Stomach smooth muscle (tissue), 2 donors: ENCODE data around the gene MLLT3.

ENCODE experiments used
- H3K27ac ChIP-seq: one replicate; pipeline ENCODE4 v1.7.0; 2013; ENCODE audit warnings: mild to moderate bottlenecking, low read length, inconsistent platforms
- H3K27me3 ChIP-seq, 2 donors: one replicate each; pipeline ENCODE4 v1.7.0; 2013; ENCODE audit warnings: low read length in 2 of 2; ENCODE audit not compliant: insufficient read depth in 2 of 2, control insufficient read depth in 1 of 2
- H3K36me3 ChIP-seq, 2 donors: one replicate each; pipeline ENCODE4 v1.7.0; 2013; ENCODE audit warnings: low read length in 2 of 2; ENCODE audit not compliant: control insufficient read depth in 2 of 2, insufficient read depth in 2 of 2
- H3K4me1 ChIP-seq: one replicate; pipeline ENCODE4 v1.7.0; 2013; ENCODE audit warnings: low read length; ENCODE audit not compliant: control insufficient read depth, insufficient read depth
- H3K4me3 ChIP-seq, 2 donors: one replicate each; pipeline ENCODE4 v1.7.0; 2013; ENCODE audit warnings: low read length in 2 of 2
- H3K9ac ChIP-seq, 2 donors: one replicate each; pipeline ENCODE4 v1.7.0; 2013; ENCODE audit warnings: low read length in 2 of 2, mild to moderate bottlenecking in 1 of 2
- H3K9me3 ChIP-seq, 2 donors: one replicate each; pipeline ENCODE4 v1.7.0; 2013; ENCODE audit warnings: low read length in 2 of 2; ENCODE audit not compliant: control insufficient read depth in 2 of 2
- donor health status: healthy.
- donor health status: Pancreatic carcinoma.

MLLT3 gene

DNA sequence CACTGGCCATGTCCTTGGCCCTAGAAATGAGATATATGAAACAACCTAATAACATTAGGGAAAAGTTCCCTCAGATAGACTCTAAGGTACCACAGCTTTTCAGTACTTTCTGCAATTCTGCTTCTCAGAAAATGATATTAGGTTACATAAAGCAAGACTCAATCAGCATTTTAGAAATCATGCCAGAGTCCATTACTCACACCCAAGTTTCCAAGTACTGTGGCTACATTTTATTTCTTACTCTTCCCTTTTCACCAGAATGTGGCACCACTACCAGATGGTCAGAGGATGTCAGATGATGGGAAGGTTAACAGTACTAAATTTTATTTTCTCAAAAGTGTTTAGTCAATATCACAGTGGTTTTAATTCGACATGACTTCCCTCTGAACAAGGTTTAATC lies 217.2 kb downstream of the MLLT3 start:
- Histone ChIP-seq H3K9ac (no peak overlapping the region), H3K27me3 (no peaks in the 10 kb centered on the region), H3K4me3 (no peak overlapping the region), H3K9me3 (no peaks in the 10 kb centered on the region), H3K36me3 (no peaks in the 10 kb centered on the region), H3K4me1 (no peaks in the 10 kb centered on the region), H3K27ac (no peak overlapping the region)

DNA sequence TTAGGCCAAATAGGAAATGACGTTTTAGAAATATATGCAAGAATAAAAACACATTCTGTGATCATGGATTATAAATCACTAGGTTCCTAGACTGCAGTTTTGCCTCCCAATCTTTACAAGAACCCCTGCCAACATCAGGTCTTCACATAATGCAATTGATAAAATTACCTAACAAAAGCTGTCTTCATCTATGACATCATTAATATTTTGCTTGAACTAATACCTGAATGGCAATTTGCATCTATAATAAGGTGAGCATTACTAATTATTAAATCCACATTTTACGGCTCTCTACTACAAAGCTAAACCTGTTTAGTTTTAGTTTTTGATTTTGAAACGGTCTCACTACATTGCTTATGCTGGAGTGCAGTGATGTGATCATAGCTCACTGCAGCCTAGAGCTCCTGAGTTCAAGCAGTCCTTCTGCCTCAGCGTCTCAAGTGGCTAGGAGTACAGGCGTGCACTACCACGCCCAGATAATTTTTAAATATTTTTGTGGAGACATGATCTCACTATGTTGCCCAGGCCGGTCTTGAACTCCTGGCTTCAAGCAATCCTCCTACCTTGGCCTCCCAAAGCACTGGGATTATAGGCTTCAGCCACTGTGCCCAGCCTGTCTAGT lies 218.0 kb downstream of the MLLT3 start:
- H3K36me3 ChIP-seq, result no peaks in the 10 kb centered on the region
- H3K4me3 ChIP-seq, result no peak overlapping the region
- no peaks in the 10 kb centered on the region for H3K9me3 ChIP-seq
- no peak overlapping the region for H3K9ac ChIP-seq
- no peak overlapping the region for H3K27ac ChIP-seq
- H3K27me3 ChIP-seq, result no peaks in the 10 kb centered on the region
- no peaks in the 10 kb centered on the region for H3K4me1 ChIP-seq

DNA sequence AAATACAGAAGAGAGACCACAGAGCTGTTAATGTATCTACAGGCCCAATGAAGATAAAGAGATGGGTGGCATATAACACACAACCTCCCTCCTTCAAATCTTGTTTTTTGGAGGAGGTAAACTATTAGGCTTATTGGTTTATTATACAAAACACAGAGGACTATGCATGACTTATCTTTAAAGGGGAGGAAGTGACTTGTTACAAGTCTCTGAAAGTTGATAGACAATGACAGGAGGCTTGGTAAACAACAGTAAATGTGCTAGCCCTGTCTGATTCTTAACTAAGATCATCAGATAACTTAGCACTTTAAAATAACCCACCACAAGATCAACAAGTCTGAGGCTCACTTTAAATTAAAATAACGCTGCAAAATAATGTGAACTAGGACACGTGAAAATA lies 219.0 kb downstream of the MLLT3 start:
- Histone ChIP-seq H3K9me3 (no peaks in the 10 kb centered on the region), H3K4me1 (no peaks in the 10 kb centered on the region), H3K36me3 (no peaks in the 10 kb centered on the region), H3K27ac (no peak overlapping the region), H3K4me3 (no peak overlapping the region), H3K9ac (no peak overlapping the region), H3K27me3 (no peaks in the 10 kb centered on the region)

DNA sequence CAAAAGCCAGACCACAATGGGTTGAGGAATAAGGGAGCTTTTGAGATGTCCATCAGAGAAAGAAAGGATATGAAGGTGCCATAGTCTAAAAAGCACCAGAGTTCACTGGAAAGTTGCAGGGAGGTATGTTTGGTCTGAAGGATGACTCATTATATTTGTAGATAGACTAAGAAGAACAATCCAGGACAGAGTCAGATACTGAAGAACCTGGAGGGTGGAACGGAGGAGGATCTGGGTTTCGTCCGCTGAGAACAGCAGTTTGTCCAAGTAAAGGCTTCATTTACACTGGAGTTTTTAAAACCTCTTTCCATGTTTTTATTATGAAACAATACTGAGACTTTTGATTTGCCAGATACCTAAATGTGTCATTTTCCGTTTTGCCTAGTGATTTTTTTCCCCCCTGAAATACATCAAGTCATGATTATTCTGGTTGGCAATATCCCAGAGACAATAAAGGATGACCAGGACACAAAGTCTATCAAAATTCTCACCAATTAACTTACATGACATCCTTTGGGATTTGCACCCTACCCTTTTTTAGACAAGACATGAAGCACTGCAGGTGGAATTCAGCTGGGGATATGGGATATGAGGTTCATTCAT lies 219.9 kb downstream of the MLLT3 start:
- Histone ChIP-seq H3K27ac (no peak overlapping the region), H3K9me3 (no peaks in the 10 kb centered on the region), H3K27me3 (no peaks in the 10 kb centered on the region), H3K9ac (no peak overlapping the region), H3K4me3 (no peak overlapping the region), H3K4me1 (no peaks in the 10 kb centered on the region), H3K36me3 (no peaks in the 10 kb centered on the region)

DNA sequence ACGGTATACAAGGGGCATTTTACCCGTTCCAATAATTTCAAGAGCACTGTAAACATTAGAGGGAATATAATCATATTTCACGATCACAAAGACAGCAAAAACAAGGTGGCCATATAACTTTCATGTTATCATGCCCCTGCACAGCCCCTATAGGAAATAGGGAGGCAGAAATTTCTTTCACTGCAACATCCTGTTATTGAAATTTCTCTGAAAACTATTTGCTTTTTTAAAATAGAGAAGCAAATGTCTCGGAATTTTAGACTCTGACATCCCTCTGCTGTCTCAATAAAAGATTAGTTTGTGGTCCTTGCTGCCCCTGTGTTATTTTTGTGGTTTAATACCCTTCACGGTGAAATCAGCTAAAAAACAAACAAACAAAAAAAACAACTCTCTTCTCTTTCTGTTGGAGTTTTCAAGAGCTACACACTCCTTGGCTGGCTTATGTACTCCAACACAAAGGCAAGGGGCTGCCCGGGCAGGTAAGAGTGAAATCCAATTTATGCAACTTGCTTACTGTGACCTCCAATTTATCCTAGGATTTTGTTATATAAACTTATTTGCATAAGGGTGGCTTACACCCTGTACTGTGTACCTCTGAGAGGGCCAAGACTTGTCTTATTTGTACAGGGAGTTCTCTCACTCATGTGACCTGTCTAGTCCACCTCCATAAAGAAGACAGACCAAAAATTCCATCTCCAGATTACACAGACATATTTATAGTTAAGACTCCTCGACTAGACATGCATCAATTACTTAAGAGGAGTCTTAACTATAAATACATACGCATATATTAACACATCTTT lies 223.6 kb downstream of the MLLT3 start:
- H3K9ac ChIP-seq, result no peak overlapping the region
- no peak overlapping the region for H3K4me3 ChIP-seq
- no peak overlapping the region for H3K27ac ChIP-seq
- no peaks in the 10 kb centered on the region for H3K36me3 ChIP-seq
- no peaks in the 10 kb centered on the region for H3K27me3 ChIP-seq
- H3K4me1 ChIP-seq, result no peaks in the 10 kb centered on the region
- H3K9me3 ChIP-seq, result no peaks in the 10 kb centered on the region

DNA sequence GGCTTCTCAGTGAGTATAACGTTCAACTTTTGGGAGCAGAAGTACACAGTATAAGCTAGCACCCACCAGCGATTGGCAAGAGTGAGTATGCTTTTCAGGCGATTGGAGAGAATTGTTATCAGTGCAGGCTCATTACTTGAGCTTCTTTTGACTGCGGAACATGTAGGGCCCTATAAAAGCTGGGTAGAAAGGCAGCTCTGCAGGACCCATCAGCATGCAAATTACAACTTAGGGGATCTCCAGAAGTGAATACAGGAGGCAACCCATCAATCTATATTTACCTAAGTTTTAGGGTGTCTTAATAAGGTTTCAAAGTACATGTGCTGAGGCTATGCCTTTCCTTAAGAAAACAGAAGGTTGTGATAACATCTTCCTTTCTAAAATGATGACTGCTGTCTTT lies 225.0 kb downstream of the MLLT3 start:
- Histone ChIP-seq H3K9ac (no peak overlapping the region), H3K36me3 (no peaks in the 10 kb centered on the region), H3K4me3 (no peak overlapping the region), H3K4me1 (no peaks in the 10 kb centered on the region), H3K27ac (no peak overlapping the region), H3K27me3 (no peaks in the 10 kb centered on the region), H3K9me3 (no peaks in the 10 kb centered on the region)

DNA sequence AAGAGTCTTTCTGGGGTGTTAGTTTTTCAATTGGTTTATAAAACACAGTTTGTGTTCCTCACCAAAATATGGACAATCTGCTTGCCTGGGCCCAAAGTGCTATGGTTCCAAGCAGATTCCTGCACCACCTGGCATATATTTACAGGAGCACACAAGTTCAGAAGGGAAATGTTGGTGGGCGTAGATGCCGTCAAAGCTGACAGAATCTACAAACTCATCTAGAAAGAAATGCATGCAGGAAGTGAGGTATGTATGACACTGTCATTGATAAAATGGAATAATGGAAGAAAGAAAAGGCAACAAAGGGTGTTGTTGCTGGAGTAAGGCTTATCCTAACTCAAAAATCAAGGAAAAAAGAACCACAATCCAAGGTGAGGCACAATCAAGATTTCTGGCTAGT lies 225.8 kb downstream of the MLLT3 start:
- Histone ChIP-seq H3K9ac (no peak overlapping the region), H3K36me3 (no peaks in the 10 kb centered on the region), H3K27ac (no peak overlapping the region), H3K9me3 (no peaks in the 10 kb centered on the region), H3K4me1 (no peaks in the 10 kb centered on the region), H3K4me3 (no peak overlapping the region), H3K27me3 (no peaks in the 10 kb centered on the region)

DNA sequence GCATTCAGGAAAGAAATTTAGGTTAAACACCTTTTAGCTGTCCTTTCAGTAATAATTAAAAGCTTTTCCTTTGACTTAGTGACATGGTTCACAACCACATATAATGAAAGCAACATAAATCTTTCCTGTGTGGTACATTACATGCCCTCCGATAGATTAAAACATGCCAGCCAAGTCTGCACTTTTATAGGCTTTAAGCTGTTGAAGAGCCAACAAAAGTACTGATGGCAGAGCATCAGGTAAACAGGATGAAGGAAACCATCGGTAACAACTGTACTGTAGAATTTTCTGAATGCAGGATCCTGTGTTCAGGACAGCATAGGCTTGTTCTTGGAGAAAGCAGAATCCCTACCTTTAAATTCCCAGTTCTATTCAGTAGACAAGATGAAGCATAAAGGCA lies 226.6 kb downstream of the MLLT3 start:
- no peaks in the 10 kb centered on the region for H3K36me3 ChIP-seq

DNA sequence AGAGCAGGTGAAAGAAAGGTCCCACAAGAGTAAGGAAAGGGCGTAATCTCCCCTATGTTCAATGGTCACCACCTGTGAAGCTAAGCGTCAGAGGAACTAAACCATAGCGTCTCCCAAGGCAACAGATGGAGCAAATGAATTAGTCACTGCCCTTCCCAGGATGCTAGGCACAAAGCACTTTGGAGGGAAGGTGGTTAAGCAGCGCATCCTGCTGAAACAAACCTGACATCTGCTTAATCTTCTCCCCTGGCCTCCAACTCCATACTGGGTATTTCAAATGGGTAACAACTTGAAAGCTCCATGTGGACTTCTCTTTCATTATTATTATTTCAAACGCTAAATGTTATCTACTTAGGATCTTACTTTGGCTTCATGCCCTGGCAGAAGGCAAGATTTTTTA lies 227.3 kb downstream of the MLLT3 start:
- no peak overlapping the region for H3K4me3 ChIP-seq
- no peaks in the 10 kb centered on the region for H3K27me3 ChIP-seq
- no peak overlapping the region for H3K27ac ChIP-seq
- H3K9ac ChIP-seq, result no peak overlapping the region
- H3K9me3 ChIP-seq, result no peaks in the 10 kb centered on the region
- no peaks in the 10 kb centered on the region for H3K36me3 ChIP-seq
- H3K4me1 ChIP-seq, result no peaks in the 10 kb centered on the region

More for the DNA sequence above, 226.6 kb downstream of the MLLT3 start:
- Histone ChIP-seq H3K27me3 (no peaks in the 10 kb centered on the region), H3K27ac (no peak overlapping the region), H3K9ac (no peak overlapping the region), H3K9me3 (no peaks in the 10 kb centered on the region), H3K4me3 (no peak overlapping the region), H3K4me1 (no peaks in the 10 kb centered on the region)

DNA sequence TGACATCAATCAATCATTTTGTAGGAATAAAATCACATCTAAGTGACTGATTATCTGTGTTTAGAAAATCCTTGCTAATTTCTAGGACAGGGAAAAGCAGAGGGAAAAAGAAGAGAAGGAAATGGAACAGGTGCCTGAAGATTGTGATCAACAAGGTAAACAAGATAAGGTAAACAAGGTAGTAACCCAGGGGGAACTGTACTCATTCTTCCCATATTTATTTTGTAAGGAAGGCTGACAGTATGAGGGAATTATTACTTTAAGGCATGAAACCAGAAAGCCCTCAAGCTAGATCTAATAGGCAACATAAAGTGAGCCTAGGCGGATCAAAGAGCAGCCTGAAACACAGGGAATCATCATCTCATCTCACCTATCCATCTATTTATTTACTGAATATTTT lies 231.1 kb downstream of the MLLT3 start:
- H3K4me1 ChIP-seq, result no peaks in the 10 kb centered on the region
- no peaks in the 10 kb centered on the region for H3K36me3 ChIP-seq
- H3K4me3 ChIP-seq, result no peak overlapping the region
- H3K9me3 ChIP-seq, result peaks cover 0 to 4% of the 10 kb centered on the region in 2 donors
- H3K27ac ChIP-seq, result no peak overlapping the region
- H3K27me3 ChIP-seq, result no peaks in the 10 kb centered on the region
- no peak overlapping the region for H3K9ac ChIP-seq

DNA sequence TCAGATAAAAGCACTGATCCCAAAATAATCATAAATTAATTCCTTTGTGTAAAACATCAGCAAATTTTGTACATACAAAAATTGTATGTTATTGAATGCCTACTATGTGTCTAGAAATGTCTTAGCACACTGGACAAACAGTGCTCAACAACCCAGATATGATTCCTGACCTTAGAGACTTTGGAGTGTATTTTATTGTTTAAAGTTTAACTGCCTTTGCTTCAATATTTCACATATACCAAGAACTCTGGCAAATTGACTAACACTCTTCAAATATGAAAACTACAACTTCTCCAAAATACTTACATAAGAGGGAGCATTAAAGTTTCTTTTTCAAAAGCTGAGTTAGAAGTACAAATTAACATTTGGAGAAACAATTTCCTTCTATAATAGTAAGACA lies 231.9 kb downstream of the MLLT3 start:
- peaks cover 0 to 4% of the 10 kb centered on the region in 2 donors for H3K9me3 ChIP-seq
- H3K27ac ChIP-seq, result no peak overlapping the region
- H3K36me3 ChIP-seq, result no peaks in the 10 kb centered on the region
- no peaks in the 10 kb centered on the region for H3K4me1 ChIP-seq
- no peak overlapping the region for H3K4me3 ChIP-seq
- H3K9ac ChIP-seq, result no peak overlapping the region
- no peaks in the 10 kb centered on the region for H3K27me3 ChIP-seq
